Psoas muscle (tissue), 8 donors: ENCODE measurements around the gene METTL9. TPM values are rescaled to one million over a fixed set of nuclear protein-coding genes. Genes with fewer than 3 reads are reported as not detected.

Experiments
- ATAC-seq, 4 donors: fragments of 200-7000 bp; cut with Tn5 transposase; one replicate each; pipeline ENCODE4 v1.9.1; 2020; ENCODE audit warnings: moderate library complexity in 3 of 4, mild to moderate bottlenecking in 2 of 4
- DNase-seq, 2 donors: peaks; one replicate each; pipeline ENCODE4 v3.0.0-alpha.2; 2020
- H3K27ac ChIP-seq: fragments of 200-600 bp; one replicate; pipeline ENCODE4 v1.8.0; 2022
- H3K27me3 ChIP-seq, 3 donors: fragments of 200-600 bp in 1 of 3; one replicate each; pipeline versions ENCODE4 v1.6.1 to v1.8.0; 2013 to 2022; ENCODE audit warnings: low read length in 2 of 3, mild to moderate bottlenecking in 2 of 3, moderate library complexity in 1 of 3; ENCODE audit not compliant: insufficient read depth in 3 of 3
- H3K36me3 ChIP-seq, 2 donors: fragments of 200-600 bp in 1 of 2; one replicate each; pipeline versions ENCODE4 v1.6.1 to v1.8.0; 2013 to 2022; ENCODE audit warnings: low read depth in 1 of 2, mild to moderate bottlenecking in 1 of 2, moderate library complexity in 1 of 2; ENCODE audit not compliant: insufficient read depth in 1 of 2
- H3K4me1 ChIP-seq: fragments of 200-600 bp; one replicate; pipeline ENCODE4 v1.8.0; 2022
- H3K4me3 ChIP-seq: fragments of 200-600 bp; one replicate; pipeline ENCODE4 v1.8.0; 2022; ENCODE audit warnings: mild to moderate bottlenecking
- H3K9me3 ChIP-seq: fragments of 200-600 bp; one replicate; pipeline ENCODE4 v1.8.0; 2022
- CTCF ChIP-seq: fragments of 200-600 bp; IDR thresholded peaks from one replicate; pipeline ENCODE4 v1.8.0; 2022; ENCODE audit warnings: antibody characterized with exemption
- whole genome bisulfite sequencing, 3 donors: extraction: QIAGEN DNeasy Blood & Tissue Kit; methylation state at CpG; one replicate each; pipeline versions ENCODE4 v1.1.6 to v1.1.7; 2013; 5-methylcytosine and 5-hydroxymethylcytosine counted together
- intact Hi-C, 2 donors: fragments of 100-400 bp; cut with DNase I; formaldehyde crosslinking; loops; one replicate each; pipeline versions ENCODE4 v1.11.0 to v1.14.2; 2022
- polyA plus RNA-seq, 3 donors: library from polyadenylated mRNA; stranded (reverse); fragments of 200-250 nt; gene quantifications; one replicate each; pipeline ENCODE4 v1.2.3, GENCODE V29; 2013
- total RNA-seq, 4 donors: library from RNA; stranded (reverse); fragmentation: NEBNext Ultra II Directional in 2 of 4; extraction: Animal tissue kit (Norgen Biotek cat#: 25700) in 2 of 4; gene quantifications; one replicate each; pipeline versions ENCODE4 v1.2.1 to v1.2.4, GENCODE V29; 2021 to 2023
- donor health status: healthy with polysubstance abuse.
- donor health status: DM: no; HTN: no; CAD: no; lungs with moderate emphysema.
- donor health status: Bipolar disorder and iron deficiency.
- donor health status: healthy.
- donor health status: DM: yes; HTN: yes; CAD: no.
- donor health status: DM: no; HTN: no; CAD: no.
- donor health status: DM: no; HTN: no; CAD: no.
- donor health status: DM: yes; HTN: yes; CAD: no.

METTL9 gene
- total and polyA plus RNA-seq, 7 donors: 54.4 to 134 (median 71.8) TPM

GRCh38 chr16:21642861-21643260 is 43.5 kb downstream of the METTL9 start:
- H3K27ac ChIP-seq: no peak overlapping the region
- no peak overlapping the region for H3K4me3 ChIP-seq
- TF ChIP-seq CTCF: no peak
- ATAC-seq (no peak), DNase-seq (no peak)
- no peaks in the 10 kb centered on the region for H3K36me3 ChIP-seq
- intact Hi-C loops: loop anchor here in 1 of 2 donors (5.0 kb wide), 1 partner anchor 46 kb away; the partner anchor contains the start of gene METTL9
- H3K4me1 ChIP-seq: peaks cover 23% of the 10 kb centered on the region
- 80 to 84% (median 81%) methylated on average over 7 of the region's 7 CpGs for WGBS, 3 donors
- no peaks in the 10 kb centered on the region for H3K9me3 ChIP-seq
- H3K27me3 ChIP-seq: no peaks in the 10 kb centered on the region

GRCh38 chr16:21643785-21644184 is 44.4 kb downstream of the METTL9 start:
- Histone ChIP-seq H3K27ac (no peak overlapping the region), H3K36me3 (no peaks in the 10 kb centered on the region), H3K4me1 (peaks cover 23% of the 10 kb centered on the region), H3K9me3 (no peaks in the 10 kb centered on the region), H3K27me3 (no peaks in the 10 kb centered on the region), H3K4me3 (no peak overlapping the region)
- 97 to 100% (median 99%) methylated on average over 3 of the region's 3 CpGs for WGBS, 3 donors
- TF ChIP-seq CTCF: no peak
- ATAC-seq (no peak), DNase-seq (no peak)
- intact Hi-C loops: loop anchor here in 1 of 2 donors (5.0 kb wide), 1 partner anchor 46 kb away; the partner anchor contains the start of gene METTL9

GRCh38 chr16:21644674-21645073 is 45.3 kb downstream of the METTL9 start:
- H3K4me1 ChIP-seq: peaks cover 23% of the 10 kb centered on the region
- 70 to 86% (median 74%) methylated on average over 4 of the region's 4 CpGs for WGBS, 3 donors
- H3K27me3 ChIP-seq: no peaks in the 10 kb centered on the region
- H3K36me3 ChIP-seq: no peaks in the 10 kb centered on the region
- peak overlapping the region; percentile 61 for H3K27ac ChIP-seq
- no peaks in the 10 kb centered on the region for H3K9me3 ChIP-seq
- ATAC-seq: peak in 2 of 4 donors; percentile 43 to 58
- intact Hi-C loops: loop anchor here in 1 of 2 donors (5.0 kb wide), 1 partner anchor 47 kb away; the partner anchor contains the start of gene METTL9
- TF ChIP-seq CTCF: no peak
- no peak for DNase-seq
- peak overlapping the region; percentile 54 for H3K4me3 ChIP-seq

- no peak for ATAC-seq
- TF ChIP-seq CTCF: no peak
- Histone ChIP-seq H3K9me3 (no peaks in the 10 kb centered on the region), H3K4me3 (peak overlapping the region; percentile 54), H3K36me3 (no peaks in the 10 kb centered on the region), H3K27ac (peak overlapping the region; percentile 61), H3K4me1 (peaks cover 23% of the 10 kb centered on the region), H3K27me3 (no peaks in the 10 kb centered on the region)
- DNase-seq: no peak
- 60 to 71% (median 67%) methylated on average over 9 of the region's 9 CpGs for WGBS, 3 donors
- intact Hi-C loops: no loop called here
Observed at GRCh38 chr16:21645261-21645721, 45.9 kb downstream of the METTL9 start.

DNA sequence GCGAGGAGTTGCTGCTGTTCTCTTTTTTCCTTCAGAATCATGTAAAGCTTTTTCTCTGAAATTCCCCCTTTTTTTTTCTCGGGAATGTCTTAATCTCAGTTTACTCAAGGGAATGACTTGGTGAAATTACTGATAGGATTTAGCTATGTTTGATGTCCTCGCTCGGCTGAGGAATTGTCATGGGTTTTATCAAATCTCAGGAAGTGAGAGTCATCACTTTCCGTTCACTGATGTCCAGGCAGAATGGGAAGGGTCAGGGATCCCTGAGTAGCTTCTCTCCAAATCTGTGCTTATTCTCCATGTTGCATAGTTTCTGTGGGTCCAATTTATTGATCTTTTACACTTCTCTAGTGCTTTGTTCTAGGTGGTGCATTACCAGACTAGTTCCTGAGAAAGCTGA is 46.7 kb downstream of the METTL9 start:
- Histone ChIP-seq H3K4me1 (peaks cover 23% of the 10 kb centered on the region), H3K27me3 (no peaks in the 10 kb centered on the region), H3K27ac (peak overlapping the region; percentile 61), H3K9me3 (no peaks in the 10 kb centered on the region), H3K36me3 (no peaks in the 10 kb centered on the region), H3K4me3 (peak overlapping the region; percentile 54)
- 60 to 66% (median 61%) methylated on average over 5 of the region's 5 CpGs for WGBS, 3 donors
- no peak for TF ChIP-seq CTCF
- no peak for DNase-seq
- intact Hi-C loops: no loop called here
- no peak for ATAC-seq
